ENCODE measurements around the gene PMM1. TPM values are rescaled to one million over a fixed set of nuclear protein-coding genes. Genes with fewer than 3 reads are reported as not detected.

The PMM1 gene
- total RNA-seq, 4 donors from 2014 or later = 37.4 to 54.2 (median 39.3) TPM

DNA sequence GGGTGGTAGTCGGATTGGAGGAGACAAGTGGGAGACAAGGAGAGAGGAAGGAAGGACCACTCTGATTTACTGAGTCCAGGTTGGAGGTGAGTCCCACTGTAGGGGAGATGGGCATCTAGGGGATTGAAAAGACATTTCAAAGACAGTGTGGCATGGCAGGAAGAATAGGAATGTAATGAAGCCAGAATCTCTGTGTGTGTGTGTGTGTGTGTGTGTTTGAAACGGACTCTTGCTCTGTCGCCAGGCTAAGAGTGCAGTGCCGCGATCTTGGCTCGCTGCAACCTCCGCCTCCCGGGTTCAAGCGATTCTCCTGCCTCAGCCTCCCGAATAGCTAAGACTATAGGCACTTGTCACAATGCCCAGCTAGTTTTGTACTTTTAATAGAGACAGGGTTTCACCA, 33.1 kb downstream of the PMM1 start:
- no peak overlapping the region for H3K4me3 ChIP-seq
- peak overlapping the region in 3 of 4 donors; percentile 62 to 72 (median 70) for H3K27ac ChIP-seq (replicated peaks in 1 of 4)
- peaks cover 24 to 52% (median 41%) of the 10 kb centered on the region in 4 donors for H3K4me1 ChIP-seq
- DNase-seq (ENCODE audit: extremely low spot score) = no peak
- H3K27me3 ChIP-seq = no peaks in the 10 kb centered on the region
- TF ChIP-seq POLR2A (IDR thresholded peaks at IDR 0.05; ENCODE audit: low read depth) = no peak
- TF ChIP-seq POLR2AphosphoS5 (IDR thresholded peaks at IDR 0.05) = no peak
- no peak for TF ChIP-seq CTCF (IDR thresholded peaks at IDR 0.05)
- no peak for TF ChIP-seq EP300 (IDR thresholded peaks at IDR 0.05)
- no peaks in the 10 kb centered on the region for H3K9me3 ChIP-seq
- H3K36me3 ChIP-seq = no peaks in the 10 kb centered on the region
- 87% methylated on average over 9 of the region's 10 CpGs for WGBS
- intact Hi-C loops (cut with DNase I) = no loop called here

DNA sequence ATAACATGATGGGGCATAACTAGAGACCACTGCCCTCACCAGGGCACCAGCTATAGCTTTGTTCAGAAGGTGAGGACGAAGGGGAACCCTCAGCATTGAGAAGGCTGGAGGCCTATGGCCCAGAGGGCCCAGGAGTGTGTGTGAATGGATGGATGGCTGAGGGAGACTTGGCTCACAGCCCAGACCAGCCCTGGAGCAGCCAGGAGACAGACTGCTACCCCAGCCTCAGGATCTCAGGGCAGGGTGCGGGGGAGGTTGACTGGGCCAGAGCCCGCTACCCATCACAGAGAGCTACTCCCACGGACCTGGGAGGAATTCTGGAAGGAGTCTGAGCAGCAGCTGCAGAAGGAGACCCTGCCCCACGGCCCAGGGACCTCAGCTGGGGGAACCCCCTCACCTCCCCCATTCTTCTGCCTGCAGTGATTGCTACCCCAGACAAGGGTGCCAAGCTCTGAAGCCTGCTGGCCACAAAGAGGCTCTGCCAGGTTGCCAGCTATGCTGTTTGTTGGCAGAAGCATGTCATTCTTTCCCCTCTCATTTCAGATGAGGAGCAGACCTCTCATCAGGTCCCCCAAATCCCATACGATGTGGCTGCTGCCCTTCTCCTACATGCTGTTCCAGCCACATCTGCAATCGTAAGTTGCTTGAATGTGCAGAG, 34.2 kb downstream of the PMM1 start:
- 72% methylated on average over 4 of the region's 7 CpGs for WGBS

DNA sequence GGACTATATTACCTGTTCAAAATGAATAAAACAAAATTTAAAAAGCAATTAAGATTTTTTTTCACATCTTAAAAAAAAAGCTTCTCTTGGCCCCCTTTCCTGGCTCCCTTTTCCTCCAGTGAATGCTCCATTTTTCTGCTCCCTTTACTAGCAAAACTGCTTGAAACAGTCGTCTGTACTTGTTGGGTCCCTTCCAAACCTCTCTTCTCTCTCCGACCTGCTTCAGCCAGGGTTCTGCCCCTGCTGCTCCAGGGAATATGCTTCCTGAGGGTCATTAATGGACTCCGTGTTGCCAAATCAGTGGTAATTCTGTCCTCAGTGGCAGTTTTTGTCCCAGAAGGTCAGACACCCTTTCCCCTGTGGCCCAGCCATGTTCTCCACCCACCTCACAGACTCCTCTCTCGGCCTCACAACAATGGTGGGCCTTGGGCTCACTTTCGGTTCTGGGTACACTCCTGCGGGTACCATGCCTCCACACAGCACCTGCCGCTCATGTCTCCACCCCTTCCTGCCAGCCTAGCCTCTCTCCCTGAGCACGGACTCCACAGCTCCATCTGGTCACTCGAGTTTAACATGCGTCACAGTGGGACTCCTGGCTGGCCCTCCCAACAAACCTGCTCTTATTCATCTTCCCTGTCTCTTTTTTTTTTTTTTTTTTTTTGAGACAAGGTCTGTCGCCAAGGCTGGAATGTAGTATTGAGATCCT, 37.6 kb downstream of the PMM1 start:
- H3K36me3 ChIP-seq = no peaks in the 10 kb centered on the region
- no peaks in the 10 kb centered on the region for H3K27me3 ChIP-seq
- H3K27ac ChIP-seq (replicated peaks in 1 of 4) = no peak overlapping the region
- no peak overlapping the region for H3K4me3 ChIP-seq
- H3K9me3 ChIP-seq = no peaks in the 10 kb centered on the region
- no peak for DNase-seq (ENCODE audit: extremely low spot score)
- TF ChIP-seq CTCF (IDR thresholded peaks at IDR 0.05) (no peak), POLR2A (IDR thresholded peaks at IDR 0.05; ENCODE audit: low read depth) (no peak), POLR2AphosphoS5 (IDR thresholded peaks at IDR 0.05) (no peak), EP300 (IDR thresholded peaks at IDR 0.05) (no peak)
- intact Hi-C loops (cut with DNase I) = no loop called here
- 69% methylated on average over 11 of the region's 11 CpGs for WGBS
- peaks cover 5 to 16% (median 8%) of the 10 kb centered on the region in 4 donors for H3K4me1 ChIP-seq

More for the DNA sequence above, 34.2 kb downstream of the PMM1 start:
- no peaks in the 10 kb centered on the region for H3K27me3 ChIP-seq
- no peak for DNase-seq (ENCODE audit: extremely low spot score)
- no peaks in the 10 kb centered on the region for H3K36me3 ChIP-seq
- no peak overlapping the region for H3K27ac ChIP-seq (replicated peaks in 1 of 4)
- intact Hi-C loops (cut with DNase I) = no loop called here
- H3K9me3 ChIP-seq = no peaks in the 10 kb centered on the region
- H3K4me1 ChIP-seq = peaks cover 24 to 41% (median 30%) of the 10 kb centered on the region in 4 donors
- no peak overlapping the region for H3K4me3 ChIP-seq
- TF ChIP-seq EP300 (IDR thresholded peaks at IDR 0.05) (no peak), CTCF (IDR thresholded peaks at IDR 0.05) (no peak), POLR2A (IDR thresholded peaks at IDR 0.05; ENCODE audit: low read depth) (no peak), POLR2AphosphoS5 (IDR thresholded peaks at IDR 0.05) (no peak)

- no peaks in the 10 kb centered on the region for H3K36me3 ChIP-seq
- 82% methylated on average over 12 of the region's 12 CpGs for whole genome bisulfite sequencing
- peaks cover 0 to 9% (median 0%) of the 10 kb centered on the region in 4 donors for H3K4me1 ChIP-seq
- no peaks in the 10 kb centered on the region for H3K9me3 ChIP-seq
- TF ChIP-seq CTCF (IDR thresholded peaks at IDR 0.05) (no peak), POLR2AphosphoS5 (IDR thresholded peaks at IDR 0.05) (no peak), EP300 (IDR thresholded peaks at IDR 0.05) (no peak), POLR2A (IDR thresholded peaks at IDR 0.05; ENCODE audit: low read depth) (no peak)
- intact Hi-C loops (cut with DNase I) = no loop called here
- H3K27ac ChIP-seq (replicated peaks in 1 of 4) = no peak overlapping the region
- no peak for DNase-seq (ENCODE audit: extremely low spot score)
- H3K4me3 ChIP-seq = no peak overlapping the region
- no peaks in the 10 kb centered on the region for H3K27me3 ChIP-seq
Measured at GRCh38 chr22:41550952-41551491, 38.6 kb downstream of the PMM1 start.

All from esophagus muscularis mucosa (tissue), 4 donors.